Measurements from ENCODE around the gene FAF1. TPM values are rescaled to one million over a fixed set of nuclear protein-coding genes. Genes with fewer than 3 reads are reported as not detected.
A peak's percentile ranks its signal among the peaks of the same experiment; 100 is the strongest.
"Not testable (repeated sequence)": the region's sequence is repeated elsewhere in the genome, so short reads cannot be mapped to it uniquely, and the experiment has no call there.

The FAF1 gene
- total and polyA plus RNA-seq, 2 donors (not counting 1 experiment from before 2014, with no cell fraction given), result 39.6 to 40.0 TPM

- H2AFZ ChIP-seq (ENCODE audit: low read length); H3K27me3 ChIP-seq (ENCODE audit: control insufficient read depth, insufficient read depth, low read length); H3K27ac ChIP-seq (ENCODE audit: insufficient read depth, low read length); H3K4me3 ChIP-seq (replicated peaks in 1 of 4; ENCODE audit: control extremely low read depth in 1 of 4, insufficient read depth in 1 of 4, low read depth in 3 of 4, low read length in 4 of 4); H3K4me1 ChIP-seq (ENCODE audit: control insufficient read depth, extremely low read depth, insufficient read depth, low read length); H3K79me2 ChIP-seq (ENCODE audit: control insufficient read depth, insufficient read depth, low read length); H4K20me1 ChIP-seq (ENCODE audit: control insufficient read depth, extremely low read depth, insufficient read depth, low read length); H3K36me3 ChIP-seq (ENCODE audit: control insufficient read depth, insufficient read depth, low read length); H3K9ac ChIP-seq (ENCODE audit: insufficient read depth, low read length); H3K9me3 ChIP-seq (ENCODE audit: control insufficient read depth, insufficient read depth, low read depth, low read length); H3K4me2 ChIP-seq (ENCODE audit: extremely low read depth, insufficient read depth, low read length); DNase-seq (ENCODE audit: low read depth in 2 of 2): not testable (repeated sequence)
Measured at GRCh38 chr1:50907610-50908009, 52.5 kb downstream of the FAF1 start.

GRCh38 chr1:50906050-50906449 is 54.0 kb downstream of the FAF1 start:
- H3K9ac ChIP-seq (ENCODE audit: insufficient read depth, low read length); DNase-seq (ENCODE audit: low read depth in 2 of 2): not testable (repeated sequence)

GRCh38 chr1:50902419-50902818 is 57.6 kb downstream of the FAF1 start:
- H2AFZ ChIP-seq (ENCODE audit: low read length), result no peak overlapping the region
- H3K79me2 ChIP-seq (ENCODE audit: control insufficient read depth, insufficient read depth, low read length), result peaks cover 2% of the 10 kb centered on the region
- TF ChIP-seq EZH2 (IDR thresholded peaks at IDR 0.05; ENCODE audit: low read length, missing control alignments) (no peak), CTCF (conservative IDR thresholded peaks at IDR 0.05 in 1 of 2, IDR thresholded peaks at IDR 0.05 in 1 of 2; ENCODE audit: low read depth in 1 of 2, low read length in 2 of 2) (no peak)
- H3K27me3 ChIP-seq (ENCODE audit: control insufficient read depth, insufficient read depth, low read length), result no peaks in the 10 kb centered on the region
- no peaks in the 10 kb centered on the region for H3K4me1 ChIP-seq (ENCODE audit: control insufficient read depth, extremely low read depth, insufficient read depth, low read length)
- H3K27ac ChIP-seq (ENCODE audit: insufficient read depth, low read length), result no peak overlapping the region
- no peak for DNase-seq (ENCODE audit: low read depth in 2 of 2)
- no peak overlapping the region for H3K4me3 ChIP-seq (replicated peaks in 1 of 4; ENCODE audit: control extremely low read depth in 1 of 4, insufficient read depth in 1 of 4, low read depth in 3 of 4, low read length in 4 of 4)
- no peak overlapping the region for H3K9ac ChIP-seq (ENCODE audit: insufficient read depth, low read length)
- no peak overlapping the region for H3K4me2 ChIP-seq (ENCODE audit: extremely low read depth, insufficient read depth, low read length)
- H3K36me3 ChIP-seq (ENCODE audit: control insufficient read depth, insufficient read depth, low read length), result no peaks in the 10 kb centered on the region
- no peaks in the 10 kb centered on the region for H3K9me3 ChIP-seq (ENCODE audit: control insufficient read depth, insufficient read depth, low read depth, low read length)
- no peaks in the 10 kb centered on the region for H4K20me1 ChIP-seq (ENCODE audit: control insufficient read depth, extremely low read depth, insufficient read depth, low read length)

More at GRCh38 chr1:50906050-50906449, 54.0 kb downstream of the FAF1 start:
- H4K20me1 ChIP-seq (ENCODE audit: control insufficient read depth, extremely low read depth, insufficient read depth, low read length); H3K27ac ChIP-seq (ENCODE audit: insufficient read depth, low read length); H3K9me3 ChIP-seq (ENCODE audit: control insufficient read depth, insufficient read depth, low read depth, low read length); H2AFZ ChIP-seq (ENCODE audit: low read length); H3K36me3 ChIP-seq (ENCODE audit: control insufficient read depth, insufficient read depth, low read length); H3K4me3 ChIP-seq (replicated peaks in 1 of 4; ENCODE audit: control extremely low read depth in 1 of 4, insufficient read depth in 1 of 4, low read depth in 3 of 4, low read length in 4 of 4); H3K4me2 ChIP-seq (ENCODE audit: extremely low read depth, insufficient read depth, low read length); H3K27me3 ChIP-seq (ENCODE audit: control insufficient read depth, insufficient read depth, low read length); H3K4me1 ChIP-seq (ENCODE audit: control insufficient read depth, extremely low read depth, insufficient read depth, low read length); H3K79me2 ChIP-seq (ENCODE audit: control insufficient read depth, insufficient read depth, low read length): not testable (repeated sequence)

- peaks cover 2% of the 10 kb centered on the region for H3K79me2 ChIP-seq (ENCODE audit: control insufficient read depth, insufficient read depth, low read length)
- H3K27ac ChIP-seq (ENCODE audit: insufficient read depth, low read length), result no peak overlapping the region
- no peaks in the 10 kb centered on the region for H3K27me3 ChIP-seq (ENCODE audit: control insufficient read depth, insufficient read depth, low read length)
- no peak overlapping the region for H2AFZ ChIP-seq (ENCODE audit: low read length)
- H3K4me1 ChIP-seq (ENCODE audit: control insufficient read depth, extremely low read depth, insufficient read depth, low read length), result no peaks in the 10 kb centered on the region
- peak in 1 of 2 donors; percentile 23 for DNase-seq (ENCODE audit: low read depth in 2 of 2)
- H3K36me3 ChIP-seq (ENCODE audit: control insufficient read depth, insufficient read depth, low read length), result no peaks in the 10 kb centered on the region
- H4K20me1 ChIP-seq (ENCODE audit: control insufficient read depth, extremely low read depth, insufficient read depth, low read length), result no peaks in the 10 kb centered on the region
- H3K9me3 ChIP-seq (ENCODE audit: control insufficient read depth, insufficient read depth, low read depth, low read length), result no peaks in the 10 kb centered on the region
- no peak overlapping the region for H3K4me2 ChIP-seq (ENCODE audit: extremely low read depth, insufficient read depth, low read length)
- H3K9ac ChIP-seq (ENCODE audit: insufficient read depth, low read length), result no peak overlapping the region
- no peak overlapping the region for H3K4me3 ChIP-seq (replicated peaks in 1 of 4; ENCODE audit: control extremely low read depth in 1 of 4, insufficient read depth in 1 of 4, low read depth in 3 of 4, low read length in 4 of 4)
- TF ChIP-seq CTCF (conservative IDR thresholded peaks at IDR 0.05 in 1 of 2, IDR thresholded peaks at IDR 0.05 in 1 of 2; ENCODE audit: low read depth in 1 of 2, low read length in 2 of 2) (no peak), EZH2 (IDR thresholded peaks at IDR 0.05; ENCODE audit: low read length, missing control alignments) (no peak)
Measured at GRCh38 chr1:50901872-50902271, 58.2 kb downstream of the FAF1 start.
